ENCODE data around the gene ZDHHC3. TPM values are rescaled to one million over a fixed set of nuclear protein-coding genes. Genes with fewer than 3 reads are reported as not detected.
"Not testable (repeated sequence)": the region's sequence is repeated elsewhere in the genome, so short reads cannot be mapped to it uniquely, and the experiment has no call there.

Gene ZDHHC3
- total and polyA plus RNA-seq, 2 experiments from 2014 or later = 43.8 to 50.2 TPM

DNA sequence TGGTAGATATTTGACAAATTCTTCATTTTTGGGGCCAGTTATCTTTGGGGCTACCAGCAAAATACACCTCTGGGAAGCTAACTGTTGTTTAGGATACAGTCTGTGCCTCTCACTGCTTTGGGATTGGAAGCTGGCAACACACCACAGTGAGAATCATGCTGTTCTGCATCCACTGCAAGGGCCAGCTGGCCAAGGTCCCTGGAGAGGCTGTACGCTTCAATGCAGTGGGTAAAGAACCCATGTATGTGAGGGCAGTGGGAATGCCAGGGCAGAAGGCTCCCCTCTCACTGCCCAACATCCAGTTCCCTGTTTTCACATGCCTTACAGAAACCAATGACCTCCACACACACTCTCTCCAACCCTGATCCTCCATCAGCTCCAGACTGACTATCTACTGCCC is 20.1 kb downstream of the ZDHHC3 start:
- Histone ChIP-seq H3K4me3 (no peak overlapping the region), H3K27me3 (no peaks in the 10 kb centered on the region), H3K27ac (no peak overlapping the region), H3K9me3 (ENCODE audit: low read depth) (no peaks in the 10 kb centered on the region), H3K36me3 (no peaks in the 10 kb centered on the region), H3K4me1 (ENCODE audit: low read depth) (no peaks in the 10 kb centered on the region)
- DNase-seq (ENCODE audit: low read depth in 1 of 2, low spot score in 1 of 2) = no peak
- TF ChIP-seq, protein P1, sequence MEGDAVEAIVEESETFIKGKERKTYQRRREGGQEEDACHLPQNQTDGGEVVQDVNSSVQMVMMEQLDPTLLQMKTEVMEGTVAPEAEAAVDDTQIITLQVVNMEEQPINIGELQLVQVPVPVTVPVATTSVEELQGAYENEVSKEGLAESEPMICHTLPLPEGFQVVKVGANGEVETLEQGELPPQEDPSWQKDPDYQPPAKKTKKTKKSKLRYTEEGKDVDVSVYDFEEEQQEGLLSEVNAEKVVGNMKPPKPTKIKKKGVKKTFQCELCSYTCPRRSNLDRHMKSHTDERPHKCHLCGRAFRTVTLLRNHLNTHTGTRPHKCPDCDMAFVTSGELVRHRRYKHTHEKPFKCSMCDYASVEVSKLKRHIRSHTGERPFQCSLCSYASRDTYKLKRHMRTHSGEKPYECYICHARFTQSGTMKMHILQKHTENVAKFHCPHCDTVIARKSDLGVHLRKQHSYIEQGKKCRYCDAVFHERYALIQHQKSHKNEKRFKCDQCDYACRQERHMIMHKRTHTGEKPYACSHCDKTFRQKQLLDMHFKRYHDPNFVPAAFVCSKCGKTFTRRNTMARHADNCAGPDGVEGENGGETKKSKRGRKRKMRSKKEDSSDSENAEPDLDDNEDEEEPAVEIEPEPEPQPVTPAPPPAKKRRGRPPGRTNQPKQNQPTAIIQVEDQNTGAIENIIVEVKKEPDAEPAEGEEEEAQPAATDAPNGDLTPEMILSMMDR (IDR thresholded peaks at IDR 0.05; ENCODE audit: low read depth, low read length) = no peak

GRCh38 chr3:44954962-44955361 is 21.0 kb downstream of the ZDHHC3 start:
- DNase-seq (ENCODE audit: low read depth in 1 of 2, low spot score in 1 of 2) = peak in 1 of 2 donors; percentile 54
- H3K9me3 ChIP-seq (ENCODE audit: low read depth) = no peaks in the 10 kb centered on the region
- TF ChIP-seq, protein P1 (IDR thresholded peaks at IDR 0.05; ENCODE audit: low read depth, low read length) = no peak

DNA sequence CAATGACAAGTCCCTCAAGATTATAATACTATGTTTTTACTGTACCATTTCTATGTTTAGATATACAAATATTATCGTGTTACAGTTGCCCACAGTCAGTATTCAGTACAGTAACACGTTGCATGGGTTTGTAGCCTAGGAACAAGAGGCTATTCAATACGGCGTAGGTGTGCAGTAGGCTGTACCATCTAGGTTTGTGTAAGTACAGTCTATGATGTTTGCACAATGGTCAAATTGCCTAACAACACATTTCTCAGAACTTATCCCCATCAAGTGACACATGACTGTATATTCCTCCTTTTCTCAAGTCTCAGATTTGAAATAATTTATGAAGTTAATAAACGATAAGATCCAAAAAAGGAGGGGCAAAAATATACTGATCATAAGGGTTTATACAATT is 21.7 kb downstream of the ZDHHC3 start:
- no peaks in the 10 kb centered on the region for H3K4me1 ChIP-seq (ENCODE audit: low read depth)
- H3K27ac ChIP-seq = no peak overlapping the region
- H3K9me3 ChIP-seq (ENCODE audit: low read depth) = no peaks in the 10 kb centered on the region
- DNase-seq (ENCODE audit: low read depth in 1 of 2, low spot score in 1 of 2) = no peak
- H3K4me3 ChIP-seq = no peak overlapping the region
- H3K27me3 ChIP-seq = no peaks in the 10 kb centered on the region
- no peaks in the 10 kb centered on the region for H3K36me3 ChIP-seq
- TF ChIP-seq, protein P1 (IDR thresholded peaks at IDR 0.05; ENCODE audit: low read depth, low read length) = no peak

More at GRCh38 chr3:44954962-44955361, 21.0 kb downstream of the ZDHHC3 start:
- Histone ChIP-seq H3K27ac (no peak overlapping the region), H3K36me3 (no peaks in the 10 kb centered on the region), H3K27me3 (no peaks in the 10 kb centered on the region), H3K4me3 (no peak overlapping the region), H3K4me1 (ENCODE audit: low read depth) (no peaks in the 10 kb centered on the region)

GRCh38 chr3:44952689-44953088 is 23.3 kb downstream of the ZDHHC3 start:
- Histone ChIP-seq H3K9me3 (ENCODE audit: low read depth) (no peaks in the 10 kb centered on the region), H3K27me3 (no peaks in the 10 kb centered on the region), H3K4me3 (no peak overlapping the region), H3K4me1 (ENCODE audit: low read depth) (no peaks in the 10 kb centered on the region), H3K36me3 (no peaks in the 10 kb centered on the region), H3K27ac (no peak overlapping the region)
- no peak for DNase-seq (ENCODE audit: low read depth in 1 of 2, low spot score in 1 of 2)
- TF ChIP-seq, protein P1 (IDR thresholded peaks at IDR 0.05; ENCODE audit: low read depth, low read length) = no peak

GRCh38 chr3:44950275-44950734 is 25.7 kb downstream of the ZDHHC3 start:
- TF ChIP-seq, protein P1 (IDR thresholded peaks at IDR 0.05; ENCODE audit: low read depth, low read length) = no peak
- H3K4me1 ChIP-seq (ENCODE audit: low read depth) = peaks cover 4% of the 10 kb centered on the region
- no peak overlapping the region for H3K27ac ChIP-seq
- no peak overlapping the region for H3K4me3 ChIP-seq
- no peaks in the 10 kb centered on the region for H3K27me3 ChIP-seq
- H3K9me3 ChIP-seq (ENCODE audit: low read depth) = no peaks in the 10 kb centered on the region
- DNase-seq (ENCODE audit: low read depth in 1 of 2, low spot score in 1 of 2) = no peak
- H3K36me3 ChIP-seq = no peaks in the 10 kb centered on the region

- H3K27ac ChIP-seq; H3K9me3 ChIP-seq (ENCODE audit: low read depth); H3K36me3 ChIP-seq; H3K27me3 ChIP-seq; DNase-seq (ENCODE audit: low read depth in 1 of 2, low spot score in 1 of 2); H3K4me3 ChIP-seq; H3K4me1 ChIP-seq (ENCODE audit: low read depth): not testable (repeated sequence)
These were observed 26.2 kb downstream of the ZDHHC3 start for GRCh38 chr3:44949770-44950169.

Data from cardiac muscle cell (in vitro differentiated cells and primary cell).